Neural progenitor cell (in vitro differentiated cells): Measurements from ENCODE around the gene CD44.

Experiments
- CTCF ChIP-seq: fragments of 200-600 bp; sonication (generic); IDR thresholded peaks from 2 replicates; pipeline ENCODE4 v1.5.1; 2017; ENCODE audit warnings: antibody characterized with exemption, mild to moderate bottlenecking
- EZH2 ChIP-seq: fragments of 200-600 bp; sonication (generic); IDR thresholded peaks from 2 replicates; pipeline ENCODE4 v1.6.1; 2017; ENCODE audit warnings: antibody characterized with exemption, mild to moderate bottlenecking, moderate library complexity
- EZH2phosphoT487 ChIP-seq: fragments of 200-600 bp; sonication (generic); IDR thresholded peaks from 2 replicates; pipeline ENCODE4 v1.6.1; 2017; ENCODE audit warnings: antibody characterized with exemption

DNA sequence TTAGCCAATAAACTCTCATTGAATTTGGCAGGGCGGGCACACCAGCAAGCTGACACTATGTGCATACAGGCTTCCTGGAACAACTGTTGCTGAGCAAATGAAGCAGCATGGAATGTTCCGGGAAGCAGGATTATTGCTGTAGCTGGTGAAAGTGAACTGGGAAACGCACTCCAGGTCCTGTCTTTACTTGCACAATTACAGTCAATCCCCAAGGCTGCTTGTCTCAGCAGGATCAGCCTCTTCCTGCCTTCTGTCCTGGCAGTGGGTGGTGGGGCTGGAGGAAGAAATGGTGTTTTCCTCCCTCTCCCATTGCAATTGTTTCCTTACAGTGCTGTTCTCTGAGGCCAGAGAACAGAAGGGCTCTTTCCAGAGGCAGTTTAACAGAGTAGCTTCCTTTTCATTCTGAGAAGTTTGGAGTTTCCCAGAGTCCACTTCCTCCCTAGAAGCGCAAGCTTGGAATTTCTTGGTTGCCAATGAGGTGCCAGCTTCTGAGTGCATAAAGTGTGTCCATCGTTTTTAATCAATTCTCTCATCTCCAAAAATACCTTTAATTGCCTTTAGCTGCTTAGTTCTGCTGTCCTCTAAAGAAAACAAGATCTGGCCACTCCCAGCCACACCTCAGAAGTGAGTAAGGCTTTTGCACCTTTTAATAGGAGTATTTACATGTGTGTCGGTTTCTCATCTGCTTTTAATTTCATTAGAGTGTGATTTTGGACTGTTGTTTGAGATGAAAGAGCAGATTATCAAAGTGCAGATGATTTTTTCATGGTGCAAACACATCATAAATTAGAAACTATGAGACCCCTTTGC is 19.9 kb downstream of the CD44 start:
- TF ChIP-seq CTCF (no peak), EZH2 (no peak), EZH2phosphoT487 (no peak)
